Measurements from ENCODE around the gene COX7A2L. TPM values are rescaled to one million over a fixed set of nuclear protein-coding genes. Genes with fewer than 3 reads are reported as not detected.

COX7A2L gene
- total RNA-seq, 4 donors from 2014 or later = 69.3 to 112 (median 99.0) TPM

DNA sequence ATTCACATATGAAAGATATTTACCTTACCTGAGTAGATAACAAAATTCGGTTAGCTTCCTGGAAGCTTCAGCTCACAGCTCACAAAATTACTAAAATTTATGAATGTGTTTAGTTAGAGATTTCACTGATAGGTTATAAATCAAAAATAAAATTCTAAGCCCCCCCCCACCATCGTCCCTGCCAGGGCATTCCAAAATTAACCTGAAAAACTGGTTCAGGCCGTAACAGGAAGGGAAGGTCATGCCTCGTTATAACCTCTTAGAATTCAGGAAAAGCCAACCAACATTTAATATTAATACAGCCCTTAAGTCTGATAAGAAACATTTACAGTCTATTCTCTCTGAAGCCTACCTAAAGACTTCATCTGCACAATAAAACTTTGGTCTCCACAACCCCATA lies 48.9 kb downstream of the COX7A2L start:
- Histone ChIP-seq H3K36me3 (peaks cover 25% of the 10 kb centered on the region), H3K9me3 (no peaks in the 10 kb centered on the region), H3K27me3 (no peaks in the 10 kb centered on the region), H3K4me3 (no peak overlapping the region), H3K4me1 (no peaks in the 10 kb centered on the region), H3K27ac (no peak overlapping the region)
- WGBS = 58% methylated on average over 4 of the region's 4 CpGs
- no peak for DNase-seq (ENCODE audit: low spot score in 2 of 2)
- TF ChIP-seq POLR2A (IDR thresholded peaks at IDR 0.05) (no peak), EP300 (IDR thresholded peaks at IDR 0.05) (no peak), POLR2AphosphoS5 (IDR thresholded peaks at IDR 0.05) (no peak), CTCF (IDR thresholded peaks at IDR 0.05) (no peak)

- Histone ChIP-seq H3K27me3 (no peaks in the 10 kb centered on the region), H3K36me3 (peaks cover 21% of the 10 kb centered on the region), H3K27ac (no peak overlapping the region), H3K9me3 (no peaks in the 10 kb centered on the region), H3K4me3 (no peak overlapping the region), H3K4me1 (no peaks in the 10 kb centered on the region)
- WGBS = 95% methylated on average over 1 of the region's 1 CpG
- TF ChIP-seq POLR2AphosphoS5 (IDR thresholded peaks at IDR 0.05) = no peak
- no peak for TF ChIP-seq POLR2A (IDR thresholded peaks at IDR 0.05)
- no peak for TF ChIP-seq EP300 (IDR thresholded peaks at IDR 0.05)
- no peak for TF ChIP-seq CTCF (IDR thresholded peaks at IDR 0.05)
- DNase-seq (ENCODE audit: low spot score in 2 of 2) = no peak
Observed at GRCh38 chr2:42310007-42310515, 51.0 kb downstream of the COX7A2L start.

DNA sequence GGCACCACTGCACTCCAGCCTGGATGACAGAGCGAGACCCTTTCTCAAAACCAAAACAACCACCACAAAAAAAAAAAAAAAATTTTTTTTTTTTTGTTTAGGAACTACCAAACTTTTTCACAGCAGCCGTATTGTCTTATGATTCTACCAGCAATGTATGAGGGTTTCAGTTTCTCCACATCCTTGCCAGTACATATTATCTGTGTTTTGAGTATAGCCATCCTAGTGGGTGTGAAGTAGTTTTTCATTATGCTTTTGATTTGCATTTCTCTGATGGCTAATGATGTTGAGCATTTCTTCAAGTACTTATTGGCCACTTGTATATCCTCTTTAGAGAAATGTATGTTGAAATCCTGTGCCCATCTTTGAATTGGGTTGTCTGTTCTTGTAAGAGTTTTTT lies 51.7 kb downstream of the COX7A2L start:
- H3K4me3 ChIP-seq = no peak overlapping the region
- no peak for DNase-seq (ENCODE audit: low spot score in 2 of 2)
- no peak for TF ChIP-seq POLR2AphosphoS5 (IDR thresholded peaks at IDR 0.05)
- H3K4me1 ChIP-seq = no peaks in the 10 kb centered on the region
- 100% methylated on average over 2 of the region's 2 CpGs for WGBS
- peaks cover 28% of the 10 kb centered on the region for H3K36me3 ChIP-seq
- no peaks in the 10 kb centered on the region for H3K27me3 ChIP-seq
- H3K27ac ChIP-seq = no peak overlapping the region
- H3K9me3 ChIP-seq = no peaks in the 10 kb centered on the region

DNA sequence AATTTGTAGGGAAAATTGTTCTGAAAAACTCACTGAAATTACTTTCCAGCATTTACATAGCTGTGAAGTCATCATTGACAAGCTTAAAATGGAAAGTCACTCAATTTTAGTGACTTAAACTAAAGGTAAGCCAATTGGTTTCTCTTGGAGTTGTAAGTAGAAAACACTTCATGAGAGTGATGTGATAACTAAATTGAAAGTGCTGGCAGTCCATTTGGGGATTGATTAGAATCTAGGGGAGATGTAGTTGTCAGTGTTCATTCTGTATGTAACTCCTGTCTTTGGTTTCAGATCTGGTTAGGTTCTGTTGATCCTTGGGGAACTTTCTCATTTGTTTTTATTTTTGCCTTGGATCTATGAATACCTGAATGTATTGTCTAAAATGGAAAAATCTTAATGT lies 53.8 kb downstream of the COX7A2L start:
- DNase-seq (ENCODE audit: low spot score in 2 of 2) = no peak
- Histone ChIP-seq H3K4me1 (no peaks in the 10 kb centered on the region), H3K27me3 (no peaks in the 10 kb centered on the region), H3K4me3 (no peak overlapping the region), H3K27ac (no peak overlapping the region), H3K9me3 (no peaks in the 10 kb centered on the region), H3K36me3 (peaks cover 45% of the 10 kb centered on the region)
- TF ChIP-seq POLR2AphosphoS5 (IDR thresholded peaks at IDR 0.05) (no peak), EP300 (IDR thresholded peaks at IDR 0.05) (no peak), POLR2A (IDR thresholded peaks at IDR 0.05) (no peak), CTCF (IDR thresholded peaks at IDR 0.05) (no peak)

DNA sequence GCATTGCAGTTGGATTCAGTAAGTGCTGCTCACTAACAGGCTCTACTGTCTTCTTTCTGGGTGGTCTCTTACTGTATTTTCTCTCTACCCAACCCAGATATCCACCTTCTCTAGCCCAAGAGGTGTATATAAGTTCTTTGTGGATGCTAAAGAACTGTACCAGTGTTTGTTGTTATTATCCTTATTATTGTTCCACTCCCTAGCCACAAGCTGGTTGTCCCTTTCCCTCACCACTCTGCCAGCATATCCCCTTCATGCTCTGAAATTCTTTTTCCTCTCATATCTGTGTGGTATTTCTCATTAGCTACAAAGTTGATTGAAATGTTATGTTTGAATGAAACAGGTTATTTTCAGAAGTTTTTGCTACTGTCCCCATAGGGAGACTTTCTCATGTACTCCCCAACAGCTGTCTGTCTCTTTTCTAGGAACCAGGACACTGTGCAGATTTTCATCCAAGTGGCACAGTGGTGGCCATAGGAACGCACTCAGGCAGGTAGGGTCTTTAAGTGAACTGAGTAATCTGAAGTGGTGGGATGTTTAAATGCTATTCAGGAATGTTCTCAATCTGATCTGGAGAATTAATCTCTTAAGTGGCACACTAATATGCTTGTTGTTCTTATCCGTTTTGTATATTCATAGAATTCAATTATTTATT lies 56.8 kb downstream of the COX7A2L start:
- no peaks in the 10 kb centered on the region for H3K27me3 ChIP-seq
- no peak overlapping the region for H3K4me3 ChIP-seq
- H3K27ac ChIP-seq = no peak overlapping the region
- TF ChIP-seq CTCF (IDR thresholded peaks at IDR 0.05) (no peak), POLR2AphosphoS5 (IDR thresholded peaks at IDR 0.05) (no peak), EP300 (IDR thresholded peaks at IDR 0.05) (no peak), POLR2A (IDR thresholded peaks at IDR 0.05) (no peak)
- H3K36me3 ChIP-seq = peaks cover 57% of the 10 kb centered on the region
- 94% methylated on average over 2 of the region's 2 CpGs for WGBS
- H3K4me1 ChIP-seq = no peaks in the 10 kb centered on the region
- DNase-seq (ENCODE audit: low spot score in 2 of 2) = no peak
- no peaks in the 10 kb centered on the region for H3K9me3 ChIP-seq

DNA sequence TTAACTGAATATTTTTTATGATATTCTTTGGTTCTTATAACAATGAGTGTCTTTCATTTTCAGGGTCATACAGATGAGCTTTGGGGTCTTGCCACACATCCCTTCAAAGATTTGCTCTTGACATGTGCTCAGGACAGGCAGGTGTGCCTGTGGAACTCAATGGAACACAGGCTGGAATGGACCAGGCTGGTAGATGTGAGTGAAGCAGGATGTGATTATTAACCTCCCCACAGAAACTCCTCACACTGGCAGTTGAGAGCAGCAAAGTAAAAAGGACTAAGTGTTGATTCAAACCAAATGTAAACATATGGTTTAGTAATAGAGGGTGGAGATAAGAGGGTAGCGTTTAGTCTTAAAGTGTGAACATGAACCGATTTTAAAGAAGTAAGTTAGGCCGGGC lies 57.8 kb downstream of the COX7A2L start:
- H3K27ac ChIP-seq = no peak overlapping the region
- no peaks in the 10 kb centered on the region for H3K9me3 ChIP-seq
- no peaks in the 10 kb centered on the region for H3K27me3 ChIP-seq
- no peaks in the 10 kb centered on the region for H3K4me1 ChIP-seq
- DNase-seq (ENCODE audit: low spot score in 2 of 2) = no peak
- WGBS = 92% methylated on average over 3 of the region's 3 CpGs
- H3K4me3 ChIP-seq = no peak overlapping the region
- peaks cover 57% of the 10 kb centered on the region for H3K36me3 ChIP-seq
- TF ChIP-seq CTCF (IDR thresholded peaks at IDR 0.05) (no peak), POLR2A (IDR thresholded peaks at IDR 0.05) (no peak), EP300 (IDR thresholded peaks at IDR 0.05) (no peak), POLR2AphosphoS5 (IDR thresholded peaks at IDR 0.05) (no peak)
